ENCODE measurements around the gene PKM.

DNA sequence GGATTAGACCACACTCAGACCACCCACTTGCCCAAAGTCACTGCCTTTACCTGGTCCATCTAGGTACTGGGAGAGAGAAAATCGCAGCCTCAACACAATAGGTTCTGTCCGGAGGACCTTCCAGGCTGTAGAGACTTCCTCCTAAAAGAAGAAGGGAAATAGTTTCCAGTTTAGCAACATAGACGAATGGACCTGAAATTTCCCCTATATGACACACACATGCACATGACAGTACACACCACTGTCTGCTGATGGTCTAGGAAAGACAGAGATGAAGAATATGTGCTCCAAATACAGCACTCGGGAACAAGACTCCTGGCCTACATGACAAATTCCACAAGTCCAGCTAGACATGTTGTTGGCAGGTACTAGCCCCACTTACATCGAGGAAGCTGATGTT, 34.0 kb upstream of the PKM start:
- TF ChIP-seq, protein P1, sequence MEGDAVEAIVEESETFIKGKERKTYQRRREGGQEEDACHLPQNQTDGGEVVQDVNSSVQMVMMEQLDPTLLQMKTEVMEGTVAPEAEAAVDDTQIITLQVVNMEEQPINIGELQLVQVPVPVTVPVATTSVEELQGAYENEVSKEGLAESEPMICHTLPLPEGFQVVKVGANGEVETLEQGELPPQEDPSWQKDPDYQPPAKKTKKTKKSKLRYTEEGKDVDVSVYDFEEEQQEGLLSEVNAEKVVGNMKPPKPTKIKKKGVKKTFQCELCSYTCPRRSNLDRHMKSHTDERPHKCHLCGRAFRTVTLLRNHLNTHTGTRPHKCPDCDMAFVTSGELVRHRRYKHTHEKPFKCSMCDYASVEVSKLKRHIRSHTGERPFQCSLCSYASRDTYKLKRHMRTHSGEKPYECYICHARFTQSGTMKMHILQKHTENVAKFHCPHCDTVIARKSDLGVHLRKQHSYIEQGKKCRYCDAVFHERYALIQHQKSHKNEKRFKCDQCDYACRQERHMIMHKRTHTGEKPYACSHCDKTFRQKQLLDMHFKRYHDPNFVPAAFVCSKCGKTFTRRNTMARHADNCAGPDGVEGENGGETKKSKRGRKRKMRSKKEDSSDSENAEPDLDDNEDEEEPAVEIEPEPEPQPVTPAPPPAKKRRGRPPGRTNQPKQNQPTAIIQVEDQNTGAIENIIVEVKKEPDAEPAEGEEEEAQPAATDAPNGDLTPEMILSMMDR (IDR thresholded peaks at IDR 0.05), result no peak
- TF ChIP-seq EZH2phosphoT487 (IDR thresholded peaks at IDR 0.05) (no peak), EZH2 (IDR thresholded peaks at IDR 0.05) (no peak)
